SKM-1 treated with dmso at 0.1 percent for 144 hours (cell line): Measurements from ENCODE around the gene ZG16.
"Not testable (repeated sequence)": the region's sequence is repeated elsewhere in the genome, so short reads cannot be mapped to it uniquely, and the experiment has no call there.

Experiments used
- DNase-seq: peaks from one replicate; lab custom pipeline; 2025; ENCODE audit not compliant: unreplicated experiment; lab: John Stamatoyannopoulos, UW

The ZG16 gene, protein sequence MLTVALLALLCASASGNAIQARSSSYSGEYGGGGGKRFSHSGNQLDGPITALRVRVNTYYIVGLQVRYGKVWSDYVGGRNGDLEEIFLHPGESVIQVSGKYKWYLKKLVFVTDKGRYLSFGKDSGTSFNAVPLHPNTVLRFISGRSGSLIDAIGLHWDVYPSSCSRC

DNA sequence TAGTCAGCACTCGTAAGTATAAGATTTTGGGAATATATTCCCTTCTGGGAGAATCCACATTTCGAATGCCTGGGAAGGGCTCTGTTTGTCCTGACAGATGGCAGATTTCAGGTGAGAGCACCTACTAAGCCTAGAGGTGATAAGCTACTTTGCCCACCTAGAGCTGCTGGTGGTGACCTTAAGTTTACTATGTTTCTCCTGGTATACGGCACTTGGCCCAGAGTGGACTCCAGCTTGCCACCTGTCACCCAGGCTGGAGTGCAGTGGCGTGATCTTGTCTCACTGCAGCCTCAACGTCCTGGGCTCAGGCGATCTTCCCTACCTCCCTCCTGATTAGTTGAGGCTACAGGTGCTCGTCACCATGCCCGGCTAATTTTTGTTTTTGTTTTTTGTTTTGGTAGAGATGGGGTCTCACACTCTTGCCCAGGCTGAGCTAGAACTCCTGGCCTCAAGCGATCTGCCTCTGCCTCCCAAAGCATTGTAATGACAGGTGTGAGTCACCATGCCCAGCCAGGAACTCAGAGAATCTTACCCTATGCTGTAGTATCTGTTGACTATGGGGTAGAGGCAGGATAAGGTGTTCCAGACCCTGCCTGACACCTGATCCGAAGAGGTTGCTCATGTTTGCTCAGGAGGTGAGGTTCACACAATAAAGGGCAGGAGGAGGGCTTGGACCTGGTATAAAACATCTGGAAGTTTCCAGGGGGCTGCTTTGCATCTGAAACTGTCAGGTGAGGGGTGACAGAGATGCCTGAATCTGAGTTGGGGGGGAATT, at the start of gene ZG16:
ZG16 (plus strand) TSS at position 681 of the 775 bp plus-strand sequence. CDS start 1,011 bp downstream, outside the sequence.
- no peak for DNase-seq

DNA sequence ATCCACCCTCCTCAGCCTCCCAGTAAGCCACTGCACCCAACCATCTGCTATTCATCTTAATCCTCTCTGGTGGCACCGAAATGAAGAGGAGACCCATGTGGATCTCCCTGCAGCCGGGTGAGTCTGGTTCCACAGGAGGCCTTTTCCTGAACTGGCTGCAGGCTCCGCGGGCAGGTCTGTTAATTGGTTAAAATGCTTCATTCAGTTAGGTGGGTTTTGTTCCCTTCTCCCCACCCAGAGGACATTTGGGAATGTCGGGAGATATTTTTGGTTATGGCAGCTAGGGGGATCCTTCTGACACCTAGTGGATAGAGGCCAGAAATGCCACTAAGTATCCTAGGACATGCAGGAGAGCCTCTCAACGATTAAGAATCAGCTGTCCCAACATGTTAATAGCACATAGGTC, 48.9 kb upstream of the ZG16 start:
- DNase-seq, result peak; percentile 45

DNA sequence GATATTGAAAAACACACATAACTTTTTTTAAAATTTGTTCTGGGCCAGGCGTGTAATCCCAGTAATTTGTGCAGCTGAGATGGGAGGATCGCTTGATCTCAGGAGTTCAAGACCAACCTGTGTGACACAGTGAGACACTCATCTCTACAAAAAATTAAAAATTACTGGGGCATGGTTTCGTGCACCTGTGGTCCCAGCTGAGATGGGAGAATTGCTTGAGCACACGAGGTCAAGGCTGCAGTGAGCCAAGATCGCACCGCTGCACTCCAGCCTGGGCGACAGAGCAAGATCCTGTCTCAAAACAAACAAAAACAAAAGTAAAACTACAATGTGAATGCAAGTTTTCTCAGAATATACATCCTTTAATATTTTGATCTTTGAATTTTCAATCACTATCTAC, 47.4 kb upstream of the ZG16 start:
- DNase-seq, result no peak

DNA sequence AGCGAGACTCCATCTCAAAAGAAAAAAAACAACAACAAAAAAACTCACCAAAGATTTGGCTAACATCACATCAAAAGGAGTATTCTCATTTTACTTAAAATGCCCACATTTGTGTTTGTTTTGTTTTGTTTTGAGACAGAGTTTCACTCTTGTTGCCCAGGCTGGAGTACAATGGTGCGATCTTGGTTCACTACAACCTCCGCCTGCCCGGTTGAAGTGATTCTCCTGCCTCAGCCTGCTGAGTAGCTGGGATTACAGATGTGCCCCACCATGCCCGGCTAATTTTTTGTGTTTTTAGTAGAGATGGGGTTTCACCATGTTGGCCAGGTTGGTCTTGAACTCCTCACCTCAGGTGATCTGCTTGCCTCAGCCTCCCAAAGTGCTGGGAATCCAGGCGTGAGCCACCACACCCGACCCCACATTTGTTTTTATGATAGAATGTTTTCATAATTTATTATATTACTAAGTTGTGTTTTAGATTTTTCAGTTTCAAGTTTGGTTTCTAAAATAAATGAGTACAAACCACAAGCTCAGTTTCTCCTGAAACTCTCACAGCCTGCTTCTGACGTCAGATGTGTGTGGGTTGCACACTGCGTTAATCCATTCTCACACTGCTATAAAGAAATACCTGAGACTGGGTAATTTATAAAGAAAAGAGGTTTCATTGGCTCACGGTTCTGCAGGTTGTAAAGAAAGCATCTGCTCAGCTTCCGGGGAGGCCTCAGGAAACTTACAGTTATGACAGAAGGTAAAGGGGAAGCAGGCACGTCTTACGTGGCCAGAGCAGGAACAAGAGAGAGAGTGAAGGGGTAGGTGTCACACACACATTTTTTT, 46.1 kb upstream of the ZG16 start:
- not testable (repeated sequence) for DNase-seq

DNA sequence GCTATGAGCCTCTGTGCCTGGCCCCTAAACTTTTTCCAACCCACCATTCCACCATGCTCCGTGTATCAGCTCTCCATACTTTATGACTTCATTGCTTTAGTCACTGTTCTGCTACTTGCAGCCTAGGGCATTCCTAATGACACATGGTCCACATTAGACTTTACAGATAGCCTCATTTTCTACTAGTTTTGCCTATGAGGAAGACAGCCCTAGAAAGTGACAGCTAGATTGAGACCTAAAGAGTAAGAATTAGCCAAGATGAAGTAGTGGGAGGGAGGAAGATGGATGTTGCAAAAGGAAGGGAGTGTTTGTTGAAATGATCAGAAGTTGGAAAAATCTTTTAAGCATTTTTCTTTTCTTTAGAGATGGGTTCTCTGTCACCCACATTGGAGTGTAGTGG, 43.3 kb upstream of the ZG16 start:
- no peak for DNase-seq

DNA sequence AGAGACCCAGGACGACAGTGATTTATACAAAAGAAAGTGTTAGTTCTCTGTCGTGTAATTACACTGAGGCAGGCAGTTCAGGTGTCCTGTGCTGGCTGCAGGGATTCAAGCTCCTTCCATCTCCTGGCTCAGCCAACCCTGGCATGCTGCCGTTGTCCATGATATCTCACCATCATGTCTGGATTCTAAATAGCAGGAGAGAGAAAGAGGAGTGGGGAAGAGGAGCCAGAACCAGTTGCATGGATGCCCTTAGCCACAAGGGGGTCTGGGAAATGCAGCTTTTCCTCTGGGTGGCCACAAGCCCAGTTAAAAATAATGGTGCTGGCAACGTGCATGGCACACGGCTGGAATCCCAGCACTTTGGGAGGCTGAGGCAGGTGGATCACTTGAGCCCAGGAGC, 41.9 kb upstream of the ZG16 start:
- DNase-seq, result no peak

DNA sequence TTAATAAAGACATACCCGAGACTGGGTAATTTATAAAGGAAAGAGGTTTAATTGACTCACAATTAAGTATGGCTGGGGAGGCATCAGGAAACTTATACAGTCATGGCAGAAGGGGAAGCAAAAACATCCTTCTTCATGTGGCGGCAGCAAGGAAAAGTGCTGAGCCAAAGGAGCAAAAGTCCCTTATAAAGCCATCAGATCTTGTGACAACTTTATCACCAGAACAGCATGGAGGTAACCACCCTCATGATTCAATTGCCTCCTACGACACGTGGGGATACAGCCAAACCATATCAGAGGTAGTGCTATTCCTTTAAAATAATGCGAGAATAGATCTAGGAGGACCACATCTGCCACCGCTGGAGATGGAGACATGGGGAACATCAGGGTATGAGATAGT, 41.3 kb upstream of the ZG16 start:
- DNase-seq, result no peak

DNA sequence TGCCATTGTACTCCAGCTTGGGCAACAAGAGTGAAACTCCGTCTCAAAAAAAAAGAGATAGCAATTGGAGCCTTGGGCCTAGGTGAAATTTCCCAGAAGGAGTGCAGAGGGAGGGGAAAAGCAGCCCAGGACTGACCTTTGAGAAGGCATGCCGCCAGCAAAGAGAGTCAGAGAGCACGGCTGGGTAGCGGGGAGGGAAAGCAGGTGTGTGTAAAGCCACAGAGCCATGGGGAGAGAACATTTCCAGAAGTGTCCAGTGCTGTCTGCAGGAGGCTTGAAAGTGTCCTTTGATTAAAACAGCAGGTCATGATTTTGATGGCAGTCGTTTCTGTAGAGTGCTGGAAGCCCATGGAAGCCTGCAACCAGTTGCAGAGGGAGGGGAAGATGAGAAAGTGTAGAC, 40.3 kb upstream of the ZG16 start:
- DNase-seq, result no peak

DNA sequence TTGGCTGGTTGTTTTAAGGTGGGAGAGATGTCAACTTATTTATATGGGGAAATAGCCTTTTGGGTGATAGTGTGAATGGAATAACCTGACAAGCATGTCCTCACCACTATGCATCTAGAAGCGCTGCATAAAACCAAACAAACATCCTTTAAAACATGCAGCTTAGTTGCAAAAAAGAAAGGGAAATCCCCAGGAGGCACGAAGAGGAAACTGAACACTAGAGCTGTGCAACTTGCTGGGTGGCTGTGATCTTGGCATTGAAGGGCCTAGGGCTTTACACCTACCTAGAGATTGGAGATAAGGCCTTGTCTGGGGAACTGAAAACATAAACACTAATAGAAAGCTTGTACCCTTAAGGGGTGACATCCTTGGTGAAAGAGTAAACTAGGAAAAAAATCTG, 39.5 kb upstream of the ZG16 start:
- no peak for DNase-seq

DNA sequence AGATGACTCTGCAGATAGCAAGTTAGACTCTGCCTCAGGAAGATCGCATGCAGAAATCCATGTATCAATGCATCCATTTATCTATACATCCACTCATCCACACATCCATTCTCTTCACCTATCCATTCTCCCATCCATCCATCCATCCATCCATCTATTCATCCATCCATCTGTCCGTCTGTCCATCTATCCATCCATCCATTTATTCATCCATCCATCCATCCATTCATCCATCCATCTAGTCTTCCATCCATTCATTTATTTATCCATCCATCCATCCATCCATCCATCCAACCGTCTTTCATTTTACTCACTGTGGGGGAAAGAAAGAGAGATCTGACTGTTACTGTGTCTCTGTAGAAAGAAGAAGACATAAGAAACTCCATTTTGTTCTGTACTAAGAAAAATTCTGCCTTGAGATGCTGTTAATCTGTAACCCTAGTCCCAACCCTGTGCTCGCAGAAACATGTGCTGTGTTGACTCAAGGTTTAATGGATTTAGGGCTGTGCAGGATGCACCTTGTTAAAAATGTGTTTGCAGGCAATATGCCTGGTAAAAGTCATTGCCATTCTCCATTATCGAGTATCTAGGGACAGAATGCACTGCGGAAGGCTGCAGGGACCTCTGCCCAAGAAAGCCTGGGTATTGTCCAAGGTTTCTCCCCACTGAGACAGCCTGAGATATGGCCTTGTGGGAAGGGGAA, 38.0 kb upstream of the ZG16 start:
- DNase-seq, result not testable (repeated sequence)

DNA sequence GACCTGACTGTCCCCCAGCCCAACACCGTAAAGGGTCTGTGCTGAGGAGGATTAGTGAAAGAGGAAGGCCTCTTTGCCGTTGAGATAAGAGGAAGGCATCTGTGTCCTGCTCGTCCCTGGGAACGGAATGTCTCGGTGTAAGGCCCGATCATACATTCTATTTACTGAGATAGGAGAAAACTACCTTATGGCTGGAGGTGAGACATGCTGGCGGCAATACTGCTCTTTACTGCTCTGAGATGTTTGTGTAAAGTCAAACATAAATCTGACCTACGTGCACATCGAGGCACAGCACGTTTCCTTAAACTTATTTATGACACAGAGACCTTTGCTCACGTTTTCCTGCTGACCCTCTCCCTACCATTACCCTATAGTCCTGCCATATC, 37.4 kb upstream of the ZG16 start:
- DNase-seq, result not testable (repeated sequence)

DNA sequence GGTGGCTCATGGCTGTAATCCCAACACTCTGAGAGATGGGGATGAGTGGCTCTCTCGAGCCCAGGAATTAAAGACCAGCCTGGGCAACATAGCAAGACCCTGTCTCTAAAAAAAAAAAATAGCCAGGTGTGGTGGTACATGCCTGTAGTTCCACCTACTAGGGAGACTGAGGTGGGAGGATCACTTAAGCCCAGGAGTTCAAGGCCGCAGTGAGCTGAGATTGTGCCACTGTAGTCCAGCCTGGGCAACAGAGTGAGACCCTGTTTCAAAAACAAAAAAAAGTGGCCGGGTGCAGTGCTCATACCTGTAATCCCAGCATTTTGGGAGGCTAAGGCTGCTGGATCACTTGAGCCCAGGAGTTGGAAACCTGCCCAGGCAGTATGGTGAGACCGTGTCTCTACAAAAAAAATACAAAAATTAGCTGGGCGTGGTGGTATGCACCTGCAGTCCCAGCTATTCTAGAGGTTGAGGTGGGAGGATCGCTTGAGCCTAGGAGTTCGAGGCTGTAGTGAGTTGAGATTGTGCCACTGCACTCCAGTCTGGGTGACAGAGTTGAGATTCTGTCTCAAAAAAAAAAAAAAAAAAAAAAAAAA, 35.3 kb upstream of the ZG16 start:
- DNase-seq, result no peak

DNA sequence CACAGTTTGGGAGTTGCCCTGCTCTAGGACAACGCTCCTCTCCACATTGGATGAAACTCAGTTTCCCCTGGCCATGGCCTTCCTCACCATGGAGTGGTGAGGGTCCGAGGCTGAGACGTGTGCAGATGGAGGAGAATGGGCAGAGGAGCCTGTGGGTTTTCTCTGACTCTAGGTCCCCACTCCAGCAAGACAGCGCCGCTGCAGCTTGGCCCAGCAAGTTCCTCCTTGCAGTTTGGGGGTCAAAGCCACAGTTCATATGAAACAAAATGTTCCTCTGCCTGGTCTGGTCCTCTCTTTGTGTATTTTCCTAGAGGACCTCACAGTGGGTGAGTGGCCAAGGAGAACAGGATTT, 34.6 kb upstream of the ZG16 start:
- no peak for DNase-seq

DNA sequence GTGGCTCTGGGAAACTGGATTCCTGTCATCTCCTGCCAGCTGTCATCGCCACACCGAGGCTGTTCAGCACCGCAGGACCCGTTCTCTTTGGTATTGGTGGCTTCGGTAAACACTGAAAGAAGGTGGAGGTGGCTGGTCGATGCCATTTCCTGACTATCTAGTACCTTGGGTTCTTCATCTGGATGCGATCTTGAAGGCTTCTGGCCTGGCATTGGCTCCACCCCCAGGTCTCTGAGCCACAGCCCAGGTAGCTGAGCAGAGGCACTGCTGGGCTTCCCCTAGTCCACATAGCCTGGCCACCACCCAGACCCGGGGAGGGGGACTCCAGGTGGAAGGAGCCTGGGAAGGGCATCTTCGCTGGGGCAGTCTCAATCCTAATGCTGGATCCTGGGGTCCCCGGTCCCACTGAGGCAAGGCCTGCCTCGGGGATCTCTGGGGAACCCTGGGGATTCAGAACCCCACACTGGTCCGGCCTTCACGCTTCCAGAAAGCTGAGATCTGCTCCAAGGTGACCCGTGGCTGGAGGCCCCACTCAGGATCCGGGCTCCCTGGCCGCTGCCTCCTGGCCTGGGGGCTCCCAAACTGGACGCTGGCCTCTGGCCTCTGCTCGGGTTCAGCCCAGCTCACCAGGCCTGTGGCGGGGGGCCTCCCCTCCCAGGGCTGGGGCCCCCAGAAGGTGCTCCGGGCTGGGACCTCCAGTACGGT, 34.1 kb upstream of the ZG16 start:
- DNase-seq, result no peak

DNA sequence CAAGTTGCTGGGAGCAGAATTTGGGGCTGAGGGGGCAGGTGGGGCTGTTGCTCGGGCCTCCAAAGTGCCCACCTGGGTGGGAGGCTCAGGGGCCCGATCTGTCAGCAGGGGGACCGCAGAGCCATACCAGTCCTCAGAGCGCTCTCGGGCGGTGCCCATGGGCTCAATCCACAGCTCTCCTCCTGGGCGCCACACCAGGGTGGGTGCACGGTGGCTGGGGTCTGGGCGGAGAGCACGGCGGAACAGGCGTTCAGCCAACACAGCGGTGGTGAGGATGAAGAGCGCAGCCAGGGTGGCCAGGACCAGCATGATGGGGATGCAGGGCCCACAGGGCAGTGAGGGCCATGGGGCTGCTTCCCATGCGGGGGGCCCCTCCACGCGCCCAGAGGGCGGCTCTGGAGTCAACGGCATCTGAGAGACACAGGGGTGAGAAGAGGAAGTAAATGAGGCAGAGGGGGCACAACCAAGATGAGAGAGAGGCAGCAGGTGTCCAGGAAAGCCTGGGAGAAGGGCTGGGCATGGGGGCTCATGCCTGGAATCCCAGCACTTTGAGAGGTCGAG, 33.4 kb upstream of the ZG16 start:
- DNase-seq, result no peak

DNA sequence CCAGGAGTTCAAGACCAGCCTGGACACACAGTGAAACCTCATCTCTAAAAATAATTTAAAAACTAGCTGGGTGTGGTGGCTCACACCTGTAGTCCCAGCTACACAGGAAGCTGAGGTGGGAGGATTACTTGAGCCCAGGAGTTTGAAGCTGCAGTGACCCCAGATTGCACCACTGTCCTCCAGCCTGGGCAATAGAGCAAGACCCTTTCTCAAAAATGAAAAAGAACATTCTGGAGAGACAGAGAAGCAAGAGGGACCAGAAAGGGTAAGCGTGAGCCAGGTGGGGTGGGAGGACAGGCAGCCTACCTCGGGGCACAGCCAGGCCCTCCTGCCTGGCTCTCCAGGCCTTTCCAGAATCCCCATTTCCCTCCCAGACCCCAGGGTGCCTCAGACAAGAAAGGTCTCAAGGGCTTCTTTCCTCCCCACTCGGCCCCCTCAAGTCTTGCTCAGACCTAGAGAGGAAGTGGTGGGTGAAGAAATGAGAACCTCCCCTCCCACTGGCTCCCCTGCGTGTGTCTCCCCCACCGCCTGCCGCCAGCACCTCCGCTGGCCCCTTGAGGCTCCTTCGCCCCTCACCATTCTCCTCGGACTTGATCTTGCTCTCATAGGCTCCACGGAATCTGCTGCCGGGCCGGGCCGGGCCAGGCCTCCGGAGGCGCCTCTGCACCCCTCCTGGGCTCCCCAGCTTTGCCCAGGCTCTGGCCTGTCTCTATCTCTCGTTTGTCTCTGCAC, 32.8 kb upstream of the ZG16 start:
- DNase-seq, result peak; percentile 88

DNA sequence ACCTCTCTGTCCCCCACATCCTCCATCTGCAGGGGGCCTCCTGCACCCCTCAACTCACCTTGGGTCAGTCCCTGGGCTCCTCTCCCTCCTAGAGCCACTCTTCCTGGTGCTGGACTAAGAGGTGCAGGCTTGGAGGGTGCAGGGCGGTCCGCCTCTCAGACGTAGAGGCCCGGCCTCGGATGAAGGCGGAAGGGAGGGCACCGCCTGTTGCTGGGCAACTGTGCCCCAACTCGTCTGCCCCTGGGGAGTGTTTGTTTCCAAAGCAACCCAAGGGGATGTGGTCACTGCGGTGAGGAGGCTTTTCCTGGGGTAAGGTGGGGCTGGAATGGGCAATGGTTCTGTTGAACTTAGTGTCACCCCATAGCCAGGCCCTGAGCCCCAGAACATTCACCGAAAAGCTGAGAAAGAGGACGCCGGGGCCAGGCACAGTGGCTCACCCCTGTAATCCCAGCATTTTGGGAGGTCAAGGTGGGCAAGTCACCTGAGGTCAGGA, 32.2 kb upstream of the ZG16 start, which contains the start of gene C16orf54:
C16orf54 (minus strand) TSS at position 138 of the 493 bp plus-strand sequence. CDS start 1,039 bp downstream, outside the sequence.
- peak; percentile 97 for DNase-seq

DNA sequence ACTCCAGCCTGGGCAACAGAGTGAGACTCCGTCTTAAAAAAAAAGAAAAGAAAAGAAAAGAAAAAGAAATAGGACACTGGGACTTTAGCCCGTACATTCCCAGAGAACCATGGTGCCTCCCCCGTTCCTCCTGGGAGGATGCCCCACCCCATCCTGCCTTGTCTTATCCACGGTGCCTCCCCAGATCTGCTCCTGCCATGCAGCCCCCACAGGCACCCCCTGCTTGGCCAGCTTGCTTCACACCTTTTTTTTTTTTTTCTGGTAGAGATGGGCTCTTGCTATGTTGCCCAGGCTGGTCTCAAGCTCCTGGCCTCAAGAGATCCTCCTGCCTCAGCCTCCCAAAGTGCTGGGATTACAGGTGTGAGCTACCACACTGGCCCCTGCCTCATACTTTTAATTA, 31.5 kb upstream of the ZG16 start:
- DNase-seq, result not testable (repeated sequence)
